GM18858 (cell line): ENCODE results near the gene CSNK1E.

Experiments
- ATAC-seq: cut with Tn5 transposase; IDR thresholded peaks from one replicate; pipeline ENCODE4 v1.9.1; 2021; ENCODE audit not compliant: unreplicated experiment

CSNK1E gene

GRCh38 chr22:38335077-38335476 lies 17.8 kb upstream of the CSNK1E start:
- no peak for ATAC-seq

- ATAC-seq = no peak
Measured at GRCh38 chr22:38327805-38328204, 10.6 kb upstream of the CSNK1E start.

GRCh38 chr22:38327396-38327795 lies 10.2 kb upstream of the CSNK1E start:
- ATAC-seq = no peak

GRCh38 chr22:38325587-38325986 lies 8.4 kb upstream of the CSNK1E start:
- no peak for ATAC-seq

- ATAC-seq = no peak
Measured at GRCh38 chr22:38320605-38321402, 3.6 kb upstream of the CSNK1E start.

GRCh38 chr22:38318792-38319773 lies 1.9 kb upstream of the CSNK1E start:
- no peak for ATAC-seq

- ATAC-seq = no peak
Measured at GRCh38 chr22:38317995-38318715, 922 bp upstream of the CSNK1E start.

GRCh38 chr22:38316364-38317121 lies 690 bp downstream of the CSNK1E start:
- no peak for ATAC-seq

- no peak for ATAC-seq
Measured at GRCh38 chr22:38315823-38316363, 1.3 kb downstream of the CSNK1E start.

GRCh38 chr22:38314933-38315822 lies 2.1 kb downstream of the CSNK1E start:
- ATAC-seq = no peak

- no peak for ATAC-seq
Measured at GRCh38 chr22:38314051-38314932, 2.9 kb downstream of the CSNK1E start.

- ATAC-seq = no peak
Measured at GRCh38 chr22:38313384-38313955, 3.8 kb downstream of the CSNK1E start.

GRCh38 chr22:38312261-38312800 lies 4.9 kb downstream of the CSNK1E start:
- ATAC-seq = no peak

GRCh38 chr22:38311323-38311620 lies 6.0 kb downstream of the CSNK1E start:
- no peak for ATAC-seq

- no peak for ATAC-seq
Measured at GRCh38 chr22:38310518-38311322, 6.5 kb downstream of the CSNK1E start.

- ATAC-seq = no peak
Measured at GRCh38 chr22:38309614-38310517, 7.4 kb downstream of the CSNK1E start.
